GM21786 (cell line): Measurements from ENCODE around the gene DLG1.
A peak's percentile ranks its signal among the peaks of the same experiment; 100 is the strongest.

Experiments
- ATAC-seq: cut with Tn5 transposase; IDR thresholded peaks from one replicate; pipeline ENCODE4 v1.9.1; 2021; ENCODE audit not compliant: unreplicated experiment

DLG1 gene

GRCh38 chr3:197253238-197253947 lies 45.0 kb downstream of the DLG1 start:
- ATAC-seq: no peak

- ATAC-seq: no peak
Measured at GRCh38 chr3:197249542-197249941, 48.9 kb downstream of the DLG1 start.

- no peak for ATAC-seq
Measured at GRCh38 chr3:197248341-197248740, 50.1 kb downstream of the DLG1 start.

- ATAC-seq: no peak
Measured at GRCh38 chr3:197244751-197245150, 53.7 kb downstream of the DLG1 start.

- no peak for ATAC-seq
Measured at GRCh38 chr3:197242784-197243432, 55.5 kb downstream of the DLG1 start.

GRCh38 chr3:197241173-197241572 lies 57.2 kb downstream of the DLG1 start:
- no peak for ATAC-seq

- ATAC-seq: no peak
Measured at GRCh38 chr3:197239857-197240256, 58.6 kb downstream of the DLG1 start.

GRCh38 chr3:197238842-197239241 lies 59.6 kb downstream of the DLG1 start:
- ATAC-seq: peak; percentile 61

- no peak for ATAC-seq
Measured at GRCh38 chr3:197237897-197238296, 60.5 kb downstream of the DLG1 start.

GRCh38 chr3:197236362-197236761 lies 62.0 kb downstream of the DLG1 start:
- ATAC-seq: no peak

- ATAC-seq: no peak
Measured at GRCh38 chr3:197234947-197235914, 63.2 kb downstream of the DLG1 start.

GRCh38 chr3:197231321-197231720 lies 67.1 kb downstream of the DLG1 start:
- no peak for ATAC-seq

GRCh38 chr3:197229836-197230235 lies 68.6 kb downstream of the DLG1 start:
- ATAC-seq: no peak

- no peak for ATAC-seq
Measured at GRCh38 chr3:197229178-197229577, 69.2 kb downstream of the DLG1 start.

- ATAC-seq: no peak
Measured at GRCh38 chr3:197227780-197228574, 70.4 kb downstream of the DLG1 start.

- ATAC-seq: no peak
Measured at GRCh38 chr3:197226179-197226578, 72.2 kb downstream of the DLG1 start.

- ATAC-seq: no peak
Measured at GRCh38 chr3:197225579-197225978, 72.8 kb downstream of the DLG1 start.

GRCh38 chr3:197224034-197224444 lies 74.4 kb downstream of the DLG1 start:
- ATAC-seq: no peak

- ATAC-seq: no peak
Measured at GRCh38 chr3:197222937-197223370, 75.5 kb downstream of the DLG1 start.

- no peak for ATAC-seq
Measured at GRCh38 chr3:197219619-197220018, 78.8 kb downstream of the DLG1 start.

GRCh38 chr3:197218210-197218609 lies 80.2 kb downstream of the DLG1 start:
- ATAC-seq: no peak
